NCI-H82 treated with DMSO at 0.1 percent for 48 hours (cell line): ENCODE data around the gene KAT8.
A peak's percentile ranks its signal among the peaks of the same experiment; 100 is the strongest.
"Not testable (repeated sequence)": the region's sequence is repeated elsewhere in the genome, so short reads cannot be mapped to it uniquely, and the experiment has no call there.

ENCODE experiments used
- DNase-seq: peaks from one replicate; lab custom pipeline; 2025; ENCODE audit not compliant: unreplicated experiment; lab: John Stamatoyannopoulos, UW

The KAT8 gene

DNA sequence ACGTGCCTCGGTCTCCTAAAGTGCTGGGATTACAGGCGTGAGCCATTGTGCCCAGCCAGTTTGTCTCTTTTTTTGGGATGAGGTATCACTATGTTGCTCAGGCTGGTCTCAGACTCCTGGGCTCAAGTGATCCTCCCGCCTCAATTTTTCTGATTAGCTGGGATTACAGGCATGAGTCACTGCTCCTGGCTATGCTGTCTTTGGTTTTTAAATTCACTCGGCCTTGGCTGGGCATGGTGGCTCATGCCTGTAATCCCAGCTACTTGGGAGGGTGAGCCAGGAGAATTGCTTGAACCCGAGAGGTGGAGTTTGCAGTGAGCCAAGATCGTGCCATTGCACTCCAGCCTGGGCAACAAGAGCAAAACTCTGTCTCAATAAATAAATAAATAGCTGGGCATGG lies 27.0 kb downstream of the KAT8 start:
- not testable (repeated sequence) for DNase-seq

- DNase-seq: no peak
Observed at GRCh38 chr16:31145398-31145990, 28.0 kb downstream of the KAT8 start.

DNA sequence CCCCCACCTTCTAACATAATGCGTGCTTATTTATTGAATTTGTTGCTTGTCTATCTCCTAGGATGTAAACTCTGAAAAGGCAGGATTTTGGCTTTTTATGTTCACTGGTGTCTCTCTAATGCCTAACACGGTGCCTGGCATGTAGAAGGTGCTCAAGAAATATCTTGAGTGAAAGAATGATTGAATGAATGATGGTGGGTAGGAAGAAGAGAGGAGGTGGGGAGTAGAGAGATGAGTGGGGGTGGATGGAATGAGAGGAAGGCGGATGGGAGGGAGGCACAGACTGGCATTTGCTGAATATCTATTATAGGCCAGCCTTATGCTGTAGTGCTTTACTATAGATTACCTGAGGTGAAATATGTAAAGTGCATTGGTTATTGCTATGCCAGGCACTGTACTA lies 30.1 kb downstream of the KAT8 start:
- no peak for DNase-seq

GRCh38 chr16:31148281-31148728 lies 30.8 kb downstream of the KAT8 start:
- DNase-seq: no peak

GRCh38 chr16:31148896-31149295 lies 31.4 kb downstream of the KAT8 start:
- DNase-seq: no peak

DNA sequence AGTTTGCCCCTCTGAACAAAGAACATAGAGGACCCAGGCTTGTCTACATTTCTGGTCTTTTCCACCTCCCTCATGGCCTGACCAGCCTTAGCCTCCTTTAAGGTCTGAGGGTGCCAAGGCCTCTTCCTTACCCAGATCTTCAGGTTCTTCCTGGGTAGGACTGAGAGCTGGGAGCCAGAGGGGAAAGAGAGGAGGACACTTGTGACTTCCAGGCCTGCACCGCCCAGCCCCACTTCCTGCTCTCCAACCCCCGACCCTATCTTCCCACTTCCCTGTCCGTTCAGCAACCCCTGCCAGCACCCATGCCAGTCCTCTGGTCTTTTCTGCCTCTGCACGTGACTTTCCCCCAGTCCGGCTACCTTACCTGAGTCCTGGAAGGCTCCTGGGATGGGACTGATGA lies 31.9 kb downstream of the KAT8 start:
- no peak for DNase-seq

- no peak for DNase-seq
Observed at GRCh38 chr16:31149894-31150890, 32.7 kb downstream of the KAT8 start, which contains the start of gene PRSS36. Gene PRSS36 (minus strand): TSS chr16:31150066. CDS start chr16:31150035, 31 bp downstream.

- not testable (repeated sequence) for DNase-seq
Observed at GRCh38 chr16:31150976-31151375, 33.5 kb downstream of the KAT8 start.

- no peak for DNase-seq
Observed at GRCh38 chr16:31157136-31157535, 39.7 kb downstream of the KAT8 start.

- DNase-seq: no peak
Observed at GRCh38 chr16:31167315-31167714, 49.9 kb downstream of the KAT8 start.

GRCh38 chr16:31168848-31169247 lies 51.4 kb downstream of the KAT8 start:
- no peak for DNase-seq

DNA sequence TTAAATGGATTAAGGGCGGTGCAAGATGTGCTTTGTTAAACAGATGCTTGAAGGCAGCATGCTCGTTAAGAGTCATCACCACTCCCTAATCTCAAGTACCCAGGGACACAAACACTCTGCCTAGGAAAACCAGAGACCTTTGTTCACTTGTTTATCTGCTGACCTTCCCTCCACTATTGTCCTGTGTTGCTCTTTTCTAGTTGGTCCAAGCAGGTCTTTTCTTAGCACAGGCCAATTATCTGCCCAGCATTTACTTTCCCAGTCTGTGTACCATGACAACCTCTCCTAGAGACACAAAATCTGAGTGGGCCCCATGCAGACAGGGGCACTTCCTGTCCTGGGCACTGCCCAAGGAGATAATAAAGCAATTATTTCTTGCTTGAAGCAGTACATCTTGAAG lies 52.6 kb downstream of the KAT8 start:
- not testable (repeated sequence) for DNase-seq

DNA sequence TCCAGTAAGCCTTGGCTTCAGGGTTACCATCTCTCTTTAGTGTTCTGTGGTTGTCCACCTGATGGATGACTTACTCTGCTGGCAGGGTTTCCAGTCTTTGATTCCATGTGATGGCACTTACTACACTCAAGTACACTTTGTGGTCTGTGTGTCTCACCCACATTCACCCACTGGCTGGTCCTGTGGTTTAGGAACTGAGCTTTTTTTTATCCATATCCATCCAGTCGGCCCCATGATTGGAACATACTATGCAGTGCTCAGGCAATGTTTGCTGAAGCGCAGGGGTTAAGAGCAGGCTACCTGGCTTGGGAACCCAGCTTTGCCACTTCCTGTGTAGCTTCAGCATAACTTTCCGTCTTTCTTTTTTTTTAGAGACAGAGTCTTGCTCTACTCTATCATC lies 59.7 kb downstream of the KAT8 start:
- no peak for DNase-seq

DNA sequence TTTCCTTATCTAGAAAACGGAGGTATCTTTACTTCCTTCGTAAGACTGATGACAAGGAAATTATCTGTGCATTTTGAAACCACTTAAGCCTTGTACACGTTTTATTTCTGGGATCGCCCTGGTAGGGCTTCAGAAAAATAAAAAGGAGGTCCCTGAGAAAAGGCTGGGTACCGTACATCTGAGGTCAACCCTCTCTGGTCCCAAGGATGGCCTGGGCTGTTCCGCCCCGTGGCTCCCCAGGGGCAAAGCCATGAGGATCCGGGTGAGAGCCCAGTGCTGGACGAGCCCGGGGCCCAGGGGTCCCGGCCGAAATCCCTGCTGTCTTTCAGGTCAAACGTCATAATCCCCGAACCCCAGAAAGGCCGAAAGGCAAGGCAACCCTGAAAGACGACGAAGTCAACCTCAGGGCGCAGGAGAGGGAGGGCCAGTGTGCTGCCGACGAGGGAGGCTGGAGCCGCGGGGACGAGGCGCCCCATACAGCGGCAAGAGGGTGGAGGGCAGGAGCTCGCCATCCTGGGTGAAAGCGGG lies 61.8 kb downstream of the KAT8 start:
- DNase-seq: no peak

GRCh38 chr16:31179747-31180459 lies 62.4 kb downstream of the KAT8 start, which contains the start of gene FUS:
Gene FUS (plus strand): TSS chr16:31180139. CDS start chr16:31180215, 76 bp downstream.
- peak; percentile 74 for DNase-seq
